CD4-positive, alpha-beta T cell (primary cell): ENCODE results near the gene KRTAP10-2. TPM values are rescaled to one million over a fixed set of nuclear protein-coding genes. Genes with fewer than 3 reads are reported as not detected.

Experiments used
- ATAC-seq: fragments of 200-7000 bp; cut with Tn5 transposase; one replicate; pipeline ENCODE4 v1.10.0; 2022; ENCODE audit warnings: mild to moderate bottlenecking; ENCODE audit not compliant: poor library complexity
- CTCF ChIA-PET: fragments of 350-600 bp; sonication (Branson Sonifier 250); formaldehyde crosslinking; loops from one replicate; lab custom pipeline; 2021; ENCODE audit warnings: antibody characterized with exemption, inconsistent platforms; lab: Charles Lee
- POLR2A ChIA-PET: fragments of 350-600 bp; sonication (Branson Sonifier 250); formaldehyde crosslinking; loops from one replicate; lab custom pipeline; 2021; ENCODE audit warnings: antibody characterized with exemption, inconsistent platforms; lab: Charles Lee
- DNase-seq, 14 experiments: peaks; one replicate each; pipeline ENCODE4 v3.0.0-alpha.2; 2013 to 2020; ENCODE audit warnings: mixed read lengths in 2 of 14
- H3K27ac ChIP-seq, 2 donors: one replicate each; pipeline versions ENCODE4 v1.5.1 to v1.7.0; 2013; ENCODE audit warnings: low read length in 2 of 2, low read depth in 1 of 2, mild to moderate bottlenecking in 1 of 2
- H3K27me3 ChIP-seq, 2 experiments: 1 replicate in 1 of 2; 2 replicates in 1 of 2; pipeline versions ENCODE4 v1.6.1 to v1.7.0; 2013; ENCODE audit warnings: low read length in 2 of 2, control low read depth in 1 of 2, mild to moderate bottlenecking in 1 of 2, moderate library complexity in 1 of 2; ENCODE audit not compliant: insufficient read depth in 2 of 2, control insufficient read depth in 1 of 2
- H3K36me3 ChIP-seq: one replicate; pipeline ENCODE4 v1.6.1; 2013; ENCODE audit warnings: low read length, control low read depth; ENCODE audit not compliant: insufficient read depth
- H3K4me1 ChIP-seq: one replicate; pipeline ENCODE4 v1.6.1; 2013; ENCODE audit warnings: low read length, control low read depth; ENCODE audit not compliant: insufficient read depth
- H3K4me3 ChIP-seq: one replicate; pipeline ENCODE4 v1.5.1; 2013; ENCODE audit warnings: mild to moderate bottlenecking, low read length, moderate library complexity
- H3K9me3 ChIP-seq, 2 experiments: 1 replicate in 1 of 2; 2 replicates in 1 of 2; pipeline versions ENCODE4 v1.6.1 to v1.7.0; 2013; ENCODE audit warnings: low read length in 2 of 2, mild to moderate bottlenecking in 2 of 2, control low read depth in 1 of 2, moderate library complexity in 1 of 2; ENCODE audit not compliant: control insufficient read depth in 1 of 2, insufficient read depth in 1 of 2
- H3K27ac Mint-ChIP-seq: one replicate; pipeline ENCODE4 v1.8.0; 2020; ENCODE audit warnings: mixed read lengths
- H3K27me3 Mint-ChIP-seq: one replicate; pipeline ENCODE4 v1.8.0; 2021; ENCODE audit warnings: mixed read lengths
- H3K36me3 Mint-ChIP-seq: one replicate; pipeline ENCODE4 v1.8.0; 2021; ENCODE audit warnings: low read depth, mixed read lengths
- H3K4me1 Mint-ChIP-seq: one replicate; pipeline ENCODE4 v1.8.0; 2021; ENCODE audit warnings: low read depth, mixed read lengths
- H3K4me3 Mint-ChIP-seq: one replicate; pipeline ENCODE4 v1.8.0; 2020; ENCODE audit warnings: mild to moderate bottlenecking, mixed read lengths
- H3K9me3 Mint-ChIP-seq: one replicate; pipeline ENCODE4 v1.8.0; 2020; ENCODE audit warnings: mixed read lengths
- intact Hi-C, 2 experiments: fragments of 100-400 bp; cut with DNase I in 1 of 2; cut with micrococcal nuclease in 1 of 2; formaldehyde crosslinking; loops; one replicate each; pipeline versions ENCODE4 v1.15.1 to v1.9.0; 2023 to 2025; cut with DNase I, micrococcal nuclease
- total RNA-seq, 174 experiments: library from RNA in 2 of 174; stranded (reverse) in 2 of 174; gene quantifications; one replicate each; pipeline ENCODE4 v1.2.3 and lab custom pipeline; 2021 to 2026
- TF ChIP-seq, protein P1 (sequence below): fragments of 200-600 bp; IDR thresholded peaks from one replicate; pipeline ENCODE4 v1.8.0; 2022; ENCODE audit warnings: antibody characterized with exemption, mild to moderate bottlenecking

KRTAP10-2 gene
- total RNA-seq, 2 experiments from 2014 or later = not detected

DNA sequence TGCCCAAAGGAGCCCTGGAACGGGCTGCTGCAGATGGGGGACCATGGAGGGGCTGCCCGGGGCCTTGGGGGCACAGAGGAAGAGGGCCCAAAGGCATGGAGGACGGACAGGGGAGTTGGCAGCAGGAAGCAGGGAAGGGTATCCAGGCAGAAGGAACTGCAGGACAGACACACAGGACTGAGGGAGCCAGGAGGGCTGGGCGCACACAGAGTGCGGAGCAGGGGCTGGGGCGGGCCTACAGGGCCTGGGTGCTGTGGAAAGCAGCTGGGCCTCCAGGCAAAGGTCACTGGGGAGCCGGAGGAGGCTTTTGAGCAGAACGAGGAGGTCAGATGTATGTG lies 39.4 kb downstream of the KRTAP10-2 start:
- Histone ChIP-seq H3K4me1 (peaks cover 12% of the 10 kb centered on the region), H3K9me3 (no peaks in the 10 kb centered on the region), H3K27me3 (no peaks in the 10 kb centered on the region), H3K36me3 (no peaks in the 10 kb centered on the region), H3K4me3 (no peak overlapping the region), H3K27ac (no peak overlapping the region)
- intact Hi-C loops = loop anchor here (2.0 to 5.0 kb wide), 3 partner anchors 365 to 425 kb away; no protein-coding TSS in a partner anchor
- ChIA-PET CTCF (interaction anchor here (2.9 to 3.3 kb wide), 2 partner anchors 230 to 282 kb away, joined by 24 to 41 read pairs; no protein-coding TSS in a partner anchor), POLR2A (no interaction called here)
- no peaks in the 10 kb centered on the region for H3K9me3 Mint-ChIP-seq
- DNase-seq = no peak
- no peak overlapping the region for H3K27ac Mint-ChIP-seq
- TF ChIP-seq, protein P1, sequence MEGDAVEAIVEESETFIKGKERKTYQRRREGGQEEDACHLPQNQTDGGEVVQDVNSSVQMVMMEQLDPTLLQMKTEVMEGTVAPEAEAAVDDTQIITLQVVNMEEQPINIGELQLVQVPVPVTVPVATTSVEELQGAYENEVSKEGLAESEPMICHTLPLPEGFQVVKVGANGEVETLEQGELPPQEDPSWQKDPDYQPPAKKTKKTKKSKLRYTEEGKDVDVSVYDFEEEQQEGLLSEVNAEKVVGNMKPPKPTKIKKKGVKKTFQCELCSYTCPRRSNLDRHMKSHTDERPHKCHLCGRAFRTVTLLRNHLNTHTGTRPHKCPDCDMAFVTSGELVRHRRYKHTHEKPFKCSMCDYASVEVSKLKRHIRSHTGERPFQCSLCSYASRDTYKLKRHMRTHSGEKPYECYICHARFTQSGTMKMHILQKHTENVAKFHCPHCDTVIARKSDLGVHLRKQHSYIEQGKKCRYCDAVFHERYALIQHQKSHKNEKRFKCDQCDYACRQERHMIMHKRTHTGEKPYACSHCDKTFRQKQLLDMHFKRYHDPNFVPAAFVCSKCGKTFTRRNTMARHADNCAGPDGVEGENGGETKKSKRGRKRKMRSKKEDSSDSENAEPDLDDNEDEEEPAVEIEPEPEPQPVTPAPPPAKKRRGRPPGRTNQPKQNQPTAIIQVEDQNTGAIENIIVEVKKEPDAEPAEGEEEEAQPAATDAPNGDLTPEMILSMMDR = no peak
- H3K4me3 Mint-ChIP-seq = no peak overlapping the region
- no peaks in the 10 kb centered on the region for H3K4me1 Mint-ChIP-seq
- no peaks in the 10 kb centered on the region for H3K27me3 Mint-ChIP-seq
- no peaks in the 10 kb centered on the region for H3K36me3 Mint-ChIP-seq
- no peak for ATAC-seq

GRCh38 chr21:44511219-44511937 lies 39.9 kb downstream of the KRTAP10-2 start:
- no peak for ATAC-seq
- H3K27ac Mint-ChIP-seq = no peak overlapping the region
- H3K27ac ChIP-seq = no peak overlapping the region
- TF ChIP-seq, protein P1 = no peak
- ChIA-PET CTCF (interaction anchor here (0.6 to 3.3 kb wide), 6 partner anchors 231 to 364 kb away, joined by 3 to 41 read pairs (median 6); no protein-coding TSS in a partner anchor), POLR2A (interaction anchor here (1.1 to 1.9 kb wide), 5 partner anchors 107 to 282 kb away, joined by 4 to 14 read pairs (median 5); partner anchors contain the start of gene KRTAP12-3)
- no peak for DNase-seq
- no peaks in the 10 kb centered on the region for H3K27me3 ChIP-seq
- no peaks in the 10 kb centered on the region for H3K4me1 Mint-ChIP-seq
- no peaks in the 10 kb centered on the region for H3K36me3 ChIP-seq
- peaks cover 12% of the 10 kb centered on the region for H3K4me1 ChIP-seq
- intact Hi-C loops = loop anchor here (2.0 to 5.0 kb wide), 3 partner anchors 366 to 426 kb away; no protein-coding TSS in a partner anchor
- no peaks in the 10 kb centered on the region for H3K36me3 Mint-ChIP-seq
- peak overlapping the region; percentile 42 for H3K4me3 Mint-ChIP-seq
- no peaks in the 10 kb centered on the region for H3K27me3 Mint-ChIP-seq
- no peak overlapping the region for H3K4me3 ChIP-seq
- H3K9me3 Mint-ChIP-seq = no peaks in the 10 kb centered on the region
- H3K9me3 ChIP-seq = no peaks in the 10 kb centered on the region

GRCh38 chr21:44510508-44511218 lies 40.6 kb downstream of the KRTAP10-2 start:
- no peak overlapping the region for H3K27ac Mint-ChIP-seq
- H3K4me1 ChIP-seq = peaks cover 12% of the 10 kb centered on the region
- H3K4me1 Mint-ChIP-seq = no peaks in the 10 kb centered on the region
- H3K27me3 ChIP-seq = no peaks in the 10 kb centered on the region
- H3K9me3 ChIP-seq = no peaks in the 10 kb centered on the region
- CTCF ChIA-PET = interaction anchor here (0.6 to 3.3 kb wide), 7 partner anchors 220 to 364 kb away, joined by 3 to 41 read pairs (median 4); no protein-coding TSS in a partner anchor
- intact Hi-C loops = loop anchor here (1.0 to 5.0 kb wide), 5 partner anchors 232 to 427 kb away; no protein-coding TSS in a partner anchor
- no peaks in the 10 kb centered on the region for H3K36me3 Mint-ChIP-seq
- POLR2A ChIA-PET = interaction anchor here (0.6 to 1.9 kb wide), 6 partner anchors 108 to 417 kb away, joined by 3 to 14 read pairs (median 5); partner anchors contain the start of gene KRTAP12-3
- TF ChIP-seq, protein P1 = peak; percentile 96
- no peaks in the 10 kb centered on the region for H3K27me3 Mint-ChIP-seq
- no peaks in the 10 kb centered on the region for H3K9me3 Mint-ChIP-seq
- DNase-seq (peak; percentile 68 to 91 (median 82)), ATAC-seq (peak; percentile 96)
- no peaks in the 10 kb centered on the region for H3K36me3 ChIP-seq
- H3K4me3 ChIP-seq = peak overlapping the region; percentile 41
- peak overlapping the region; percentile 42 for H3K4me3 Mint-ChIP-seq
- H3K27ac ChIP-seq = no peak overlapping the region
